ENCODE measurements around the gene MRNIP. TPM values are rescaled to one million over a fixed set of nuclear protein-coding genes. Genes with fewer than 3 reads are reported as not detected.
A peak's percentile ranks its signal among the peaks of the same experiment; 100 is the strongest.

MRNIP gene, protein sequence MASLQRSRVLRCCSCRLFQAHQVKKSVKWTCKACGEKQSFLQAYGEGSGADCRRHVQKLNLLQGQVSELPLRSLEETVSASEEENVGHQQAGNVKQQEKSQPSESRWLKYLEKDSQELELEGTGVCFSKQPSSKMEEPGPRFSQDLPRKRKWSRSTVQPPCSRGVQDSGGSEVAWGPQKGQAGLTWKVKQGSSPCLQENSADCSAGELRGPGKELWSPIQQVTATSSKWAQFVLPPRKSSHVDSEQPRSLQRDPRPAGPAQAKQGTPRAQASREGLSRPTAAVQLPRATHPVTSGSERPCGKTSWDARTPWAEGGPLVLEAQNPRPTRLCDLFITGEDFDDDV
- 38.9 TPM for total RNA-seq

- DNase-seq = peak; percentile 98
Measured at GRCh38 chr5:179858586-179859427, at the start of gene MRNIP. Gene MRNIP (minus strand): TSS chr5:179858817. CDS start chr5:179858796, 21 bp downstream.

- peak; percentile 86 for DNase-seq
Measured at GRCh38 chr5:179907556-179908324, 49.1 kb upstream of the MRNIP start, which contains the start of gene TBC1D9B. Gene TBC1D9B (minus strand): TSS chr5:179907897. CDS start chr5:179907821, 76 bp downstream.

DNA sequence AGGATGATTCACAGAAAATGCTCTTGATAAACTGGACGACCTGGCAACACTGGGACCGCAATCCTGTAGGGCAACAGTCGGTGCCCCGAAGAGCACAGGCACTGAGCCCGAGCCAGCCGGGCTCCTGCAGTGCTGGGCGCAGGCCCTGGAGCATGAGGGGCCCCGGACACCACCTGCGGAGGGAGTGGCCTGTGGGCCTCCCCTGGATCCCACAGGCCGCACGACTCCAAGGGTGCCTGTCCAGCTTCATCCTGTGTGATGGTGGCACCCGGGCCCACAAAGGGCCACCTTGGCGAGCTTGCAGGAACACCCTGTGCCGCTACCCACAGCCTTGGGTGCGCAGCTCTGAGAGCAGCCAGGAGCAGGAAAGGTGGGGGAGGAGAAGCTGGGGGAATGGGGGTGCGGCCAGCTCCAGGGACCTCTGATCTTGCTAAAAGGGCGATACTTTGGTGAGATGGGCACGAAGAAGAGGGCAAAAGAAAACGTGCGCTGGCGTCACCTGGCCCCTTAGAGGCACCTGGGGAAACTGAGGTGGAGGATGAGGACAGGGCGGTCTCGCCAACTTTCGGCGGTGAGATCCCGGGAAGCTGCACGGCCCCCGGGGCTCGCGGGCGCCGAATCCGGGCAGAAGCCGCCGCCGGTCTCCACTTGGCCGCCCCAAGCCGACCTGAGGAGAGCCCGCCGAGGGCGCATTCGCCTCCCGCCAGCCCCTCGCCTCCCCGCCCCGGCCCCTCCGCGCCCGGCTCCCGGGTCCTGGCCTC, 48.4 kb upstream of the MRNIP start:
- peak; percentile 13 for DNase-seq

GRCh38 chr5:179906294-179906794, 47.7 kb upstream of the MRNIP start:
- DNase-seq = no peak

- DNase-seq = no peak
Measured at GRCh38 chr5:179905161-179905560, 46.5 kb upstream of the MRNIP start.

DNA sequence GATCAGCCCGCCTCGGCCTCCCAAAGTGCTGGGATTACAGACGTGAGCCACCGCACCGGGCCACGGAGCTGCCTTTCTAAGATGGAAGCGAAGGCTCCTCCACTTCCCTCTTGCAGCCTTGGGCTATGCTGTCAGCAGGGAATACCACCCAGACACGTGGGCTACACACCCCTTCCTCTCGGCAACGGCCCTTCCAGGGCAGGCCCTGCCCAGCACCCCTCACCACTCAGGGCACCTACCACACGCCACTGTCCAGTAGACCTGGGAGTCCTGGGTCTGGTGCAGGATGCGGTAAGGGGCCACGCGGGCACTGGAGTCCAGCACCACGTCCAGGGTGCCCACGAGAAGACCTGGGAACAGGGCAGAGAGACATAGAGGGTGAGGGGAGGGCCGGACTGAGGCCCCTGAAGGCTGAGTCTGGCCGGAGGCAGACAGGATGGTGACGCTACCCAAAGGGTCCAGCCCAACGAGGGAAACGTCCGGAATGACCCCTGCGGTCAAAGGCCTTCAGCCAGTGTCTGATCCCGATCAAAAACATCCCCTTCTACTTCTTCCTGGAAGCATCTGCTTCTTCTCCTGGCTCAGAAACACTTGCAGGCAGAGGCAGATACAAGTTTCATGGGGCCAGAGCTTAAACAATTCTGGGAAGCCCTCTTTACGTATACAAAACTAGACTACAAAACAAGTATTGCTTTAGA, 46.0 kb upstream of the MRNIP start:
- DNase-seq = no peak

GRCh38 chr5:179902763-179903158, 44.1 kb upstream of the MRNIP start:
- DNase-seq = no peak

GRCh38 chr5:179901915-179902762, 43.5 kb upstream of the MRNIP start:
- DNase-seq = no peak

- DNase-seq = no peak
Measured at GRCh38 chr5:179901462-179901861, 42.8 kb upstream of the MRNIP start.

- DNase-seq = peak; percentile 49
Measured at GRCh38 chr5:179900711-179901110, 42.1 kb upstream of the MRNIP start.

GRCh38 chr5:179900206-179900605, 41.6 kb upstream of the MRNIP start:
- no peak for DNase-seq

DNA sequence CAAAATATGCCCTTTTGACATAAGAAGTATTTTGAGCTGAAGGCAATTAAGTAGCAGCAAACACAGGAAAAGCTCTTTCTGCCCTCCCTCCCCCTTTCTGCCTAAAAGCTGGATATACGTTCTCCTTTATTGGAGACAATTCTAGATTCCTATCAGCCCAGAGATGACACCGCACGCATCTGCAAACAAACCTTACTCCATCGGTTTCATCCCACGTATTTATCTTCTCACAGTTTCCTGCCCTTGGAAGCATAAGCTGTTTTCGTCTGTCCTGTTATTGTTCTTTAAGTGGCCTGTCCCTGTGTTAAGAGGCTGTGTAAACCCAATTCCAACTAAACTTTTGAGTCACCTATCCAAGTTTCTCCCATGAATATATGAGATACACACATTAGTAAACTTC, 37.2 kb upstream of the MRNIP start:
- no peak for DNase-seq

DNA sequence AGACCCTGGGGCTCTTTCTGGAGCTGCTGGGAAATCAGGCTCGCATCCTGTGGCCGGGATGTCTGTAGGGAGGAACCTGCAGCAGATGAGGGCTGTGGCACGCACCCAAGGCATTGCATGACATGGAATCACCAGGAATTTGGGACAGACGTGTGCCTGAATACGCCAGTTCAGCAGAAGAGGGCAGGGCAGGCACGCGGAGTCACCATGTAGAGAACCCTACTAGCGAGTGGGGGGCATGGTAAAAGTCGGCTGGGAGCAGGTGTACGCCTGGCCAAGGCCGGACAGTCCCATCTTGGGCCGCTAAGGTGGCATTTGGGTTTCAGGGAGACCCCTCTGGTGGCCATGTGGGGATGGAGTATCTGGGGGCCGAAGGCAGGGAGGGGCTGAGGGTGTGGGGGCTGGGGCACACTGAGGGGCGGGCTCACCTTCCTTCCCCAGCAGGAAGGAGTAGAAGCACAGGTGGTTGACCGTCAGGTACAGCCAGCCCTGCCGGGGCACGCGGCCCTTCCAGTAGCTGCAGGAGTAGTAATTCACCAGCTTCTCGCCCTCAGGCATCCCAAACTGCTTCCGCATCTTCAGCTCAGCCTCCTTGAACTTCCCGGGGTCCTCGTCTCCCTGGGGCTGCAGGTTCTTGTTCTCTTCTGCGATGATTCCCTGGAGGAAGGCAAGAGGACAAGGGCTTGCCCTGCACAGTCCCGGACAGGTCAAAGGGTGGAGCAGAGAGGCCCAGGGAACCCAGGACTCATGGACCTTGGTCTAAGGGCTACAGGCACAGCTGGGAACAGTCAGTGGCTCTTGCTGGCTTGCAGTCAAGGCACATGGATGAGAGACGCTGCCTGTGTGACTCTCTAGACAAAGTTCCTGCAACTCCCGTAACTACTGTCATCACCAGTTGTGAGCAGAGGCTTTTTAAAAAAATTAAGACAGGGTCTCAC, 35.6 kb upstream of the MRNIP start:
- no peak for DNase-seq

DNA sequence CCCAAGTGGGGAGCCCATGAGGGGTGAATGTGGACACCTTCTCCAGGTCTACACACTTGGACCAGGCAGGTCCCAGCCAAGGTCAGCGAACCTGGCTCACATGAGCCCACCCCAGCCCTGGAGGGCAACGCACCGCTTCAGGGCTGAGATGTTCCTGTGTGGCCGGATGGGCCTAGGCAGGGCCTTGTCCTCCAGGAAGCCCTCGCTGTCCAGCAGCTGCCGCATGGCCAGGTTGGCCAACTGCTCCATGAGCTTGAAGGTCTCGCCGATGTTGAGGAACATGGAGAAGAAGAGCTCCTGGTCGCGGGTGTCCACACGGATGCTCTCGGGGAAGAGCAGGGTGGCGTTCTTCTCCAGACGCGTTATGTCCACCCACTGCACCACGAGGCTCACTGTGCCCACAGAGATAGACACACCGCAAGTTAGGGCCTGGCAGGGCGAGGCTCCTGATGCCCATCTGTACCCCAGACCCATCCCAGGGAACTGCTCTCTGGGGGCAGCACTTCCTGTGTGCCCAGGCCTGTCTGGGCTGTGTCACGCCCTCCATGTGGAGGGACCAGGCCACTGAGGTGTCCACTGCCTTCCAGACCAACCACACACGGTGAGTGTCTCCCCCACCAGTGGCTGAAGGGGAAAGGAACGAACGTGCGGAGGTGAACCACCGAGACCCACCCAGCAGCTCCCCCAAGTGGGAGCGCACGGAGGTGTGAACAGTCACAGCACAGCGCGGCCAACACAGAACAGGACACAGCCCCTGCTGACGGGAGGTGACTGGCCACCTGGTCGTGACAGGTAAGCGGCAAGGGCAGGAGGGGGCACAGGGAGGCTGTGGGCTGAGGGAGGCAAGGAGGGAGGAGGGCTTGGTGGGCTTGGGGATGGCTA, 34.7 kb upstream of the MRNIP start:
- no peak for DNase-seq

DNA sequence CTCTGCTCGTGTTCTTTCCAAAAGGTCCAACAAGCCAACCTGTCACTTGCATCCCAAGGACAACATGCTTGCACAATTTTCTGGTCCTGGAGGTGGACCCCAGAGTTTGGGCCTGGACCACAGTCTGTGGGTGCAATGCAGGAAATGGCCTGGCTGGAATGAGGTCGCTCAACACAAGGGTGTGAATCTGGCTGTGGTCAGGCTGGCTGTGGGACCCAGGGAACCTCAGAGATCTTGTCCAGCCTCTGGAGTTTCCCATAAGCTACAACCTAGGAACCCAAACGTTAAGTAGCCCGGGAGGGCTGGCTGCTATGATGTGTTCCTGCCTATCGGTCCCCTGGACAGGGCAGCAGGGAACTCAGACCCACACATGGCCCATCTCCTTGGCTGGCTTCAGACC, 33.6 kb upstream of the MRNIP start:
- DNase-seq = no peak

DNA sequence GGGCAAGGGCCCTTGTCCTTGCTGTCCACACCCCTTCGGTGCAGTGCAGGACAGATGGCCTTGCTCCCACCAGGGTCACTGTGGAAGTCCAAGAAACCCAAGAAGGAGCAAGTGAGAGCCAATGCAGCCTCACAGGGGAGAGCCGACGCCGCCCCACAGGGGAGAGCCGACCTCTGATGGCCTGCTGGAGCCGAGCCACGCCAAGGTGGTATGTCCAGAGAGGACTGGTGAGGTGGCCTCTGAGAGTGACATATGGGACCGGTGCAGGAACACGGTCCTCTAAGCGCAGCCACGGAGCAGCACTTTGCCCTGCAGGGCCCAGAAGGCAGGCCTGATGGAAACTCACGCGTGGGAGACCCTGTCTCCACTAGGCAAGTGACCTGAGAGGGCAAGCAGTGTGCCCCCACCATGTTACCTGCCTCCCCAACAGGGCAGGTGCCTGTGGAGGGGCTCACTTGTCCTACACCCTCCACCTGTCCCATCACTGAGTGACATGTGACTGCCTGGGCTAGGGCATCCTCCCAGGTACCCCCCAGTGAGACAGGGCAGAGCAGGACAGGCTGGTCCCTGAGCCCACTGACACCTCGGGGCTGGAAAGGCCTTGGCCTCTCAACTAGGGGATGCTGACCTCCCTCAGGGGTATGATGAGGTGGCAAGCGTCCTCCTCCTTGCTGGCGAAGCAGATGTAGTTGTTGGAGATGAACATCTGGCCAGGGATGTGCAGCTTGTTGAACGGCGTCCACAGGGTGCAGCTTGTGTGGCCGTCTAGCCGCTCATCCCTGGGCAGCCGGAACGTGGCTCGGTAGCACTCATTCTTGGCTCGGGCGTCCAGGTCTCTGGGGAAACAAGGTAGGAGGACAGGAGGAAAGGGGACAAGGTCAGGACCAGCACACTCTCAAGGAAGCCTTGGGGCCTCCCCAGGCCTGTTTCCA, 32.4 kb upstream of the MRNIP start:
- no peak for DNase-seq

GRCh38 chr5:179889885-179890284, 31.3 kb upstream of the MRNIP start:
- no peak for DNase-seq

All from tongue (tissue), 2 donors.